Bone marrow (tissue), 2 donors: ENCODE measurements around the gene ADA.
"Not testable (repeated sequence)": the region's sequence is repeated elsewhere in the genome, so short reads cannot be mapped to it uniquely, and the experiment has no call there.

Experiments
- DNase-seq, 2 donors: peaks; one replicate each; lab custom pipeline; 2025; lab: John Stamatoyannopoulos, UW

The ADA gene

DNA sequence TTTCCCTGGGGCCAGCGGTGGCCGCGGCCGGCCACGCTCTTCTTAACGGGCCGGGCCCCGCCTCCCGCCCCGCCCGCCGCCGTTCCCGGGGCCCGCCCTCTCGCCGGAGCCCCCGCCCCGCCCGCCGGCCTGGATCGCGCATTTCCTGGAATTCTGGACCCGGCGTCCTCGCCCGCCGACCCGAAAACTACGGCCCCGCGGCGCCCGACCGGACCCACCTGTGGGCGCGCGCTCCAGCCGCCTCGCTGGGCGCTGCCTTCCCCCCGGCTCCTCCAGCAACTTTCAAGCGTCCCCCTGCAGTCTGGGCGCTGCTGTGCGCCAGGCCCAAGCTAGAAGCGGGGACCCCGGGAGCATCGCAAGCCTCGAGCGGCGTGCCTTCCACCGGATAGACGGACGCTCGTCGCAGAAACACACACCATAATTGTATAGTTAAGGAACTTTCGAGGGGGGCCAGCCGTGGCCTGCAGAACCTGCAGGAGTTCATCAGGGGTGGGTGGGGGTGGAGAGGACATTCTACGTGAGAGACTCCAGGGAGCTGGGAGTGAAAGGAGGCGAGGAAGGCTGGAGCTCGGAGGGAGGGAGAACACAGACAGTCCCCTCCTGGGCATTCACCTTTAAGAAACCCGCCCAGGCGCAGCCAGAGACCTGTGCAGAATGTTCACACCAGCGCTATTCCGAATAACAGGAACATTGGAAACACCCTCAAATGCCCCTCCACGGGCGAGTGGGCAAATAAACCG is at the start of gene ADA:
Gene ADA, minus strand, starts transcription at position 16 of the 740 bp plus-strand sequence. CDS start 92 bp downstream, outside the sequence.
- DNase-seq = peak in 1 of 2 donors; percentile 43

GRCh38 chr20:44700306-44700705 is 48.8 kb upstream of the ADA start:
- DNase-seq = no peak

DNA sequence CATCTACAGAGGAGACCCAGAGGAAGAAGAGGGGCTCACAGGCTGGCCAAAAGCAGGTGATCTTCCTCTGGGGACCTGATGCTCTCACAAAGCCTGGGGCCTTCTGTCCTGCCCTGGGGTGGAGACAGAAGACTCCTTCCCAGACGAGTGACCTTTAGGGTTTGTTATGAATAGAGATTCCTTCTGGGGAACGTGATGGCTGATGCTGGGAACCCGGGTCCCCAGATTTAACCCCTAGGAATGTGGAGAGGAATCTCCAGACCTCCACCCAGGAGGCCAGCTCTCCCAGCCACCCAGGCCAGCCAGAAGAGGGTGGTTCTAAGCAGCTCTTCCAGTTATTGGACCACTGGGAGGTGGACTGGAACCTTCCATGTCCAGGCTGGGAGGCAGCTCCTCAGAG is 46.9 kb upstream of the ADA start:
- no peak for DNase-seq

DNA sequence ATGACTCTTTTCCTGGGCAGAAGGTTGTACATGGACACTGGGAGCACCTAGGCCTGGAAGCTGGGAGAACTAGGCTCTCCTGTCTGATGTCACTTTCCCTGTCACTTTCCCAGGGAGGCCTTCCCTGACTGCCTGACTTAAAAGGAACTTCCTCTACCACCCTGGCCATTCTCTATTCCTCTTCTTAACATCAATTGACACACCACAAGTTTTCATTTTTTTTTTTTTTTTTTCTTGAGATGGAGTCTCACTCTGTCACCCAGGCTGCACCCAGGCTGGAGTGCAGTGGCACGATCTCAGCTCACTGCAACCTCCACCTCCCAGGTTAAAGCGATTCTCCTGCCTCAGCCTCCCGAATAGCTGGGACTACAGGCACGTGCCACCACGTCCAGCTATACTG is 45.5 kb upstream of the ADA start:
- not testable (repeated sequence) for DNase-seq

DNA sequence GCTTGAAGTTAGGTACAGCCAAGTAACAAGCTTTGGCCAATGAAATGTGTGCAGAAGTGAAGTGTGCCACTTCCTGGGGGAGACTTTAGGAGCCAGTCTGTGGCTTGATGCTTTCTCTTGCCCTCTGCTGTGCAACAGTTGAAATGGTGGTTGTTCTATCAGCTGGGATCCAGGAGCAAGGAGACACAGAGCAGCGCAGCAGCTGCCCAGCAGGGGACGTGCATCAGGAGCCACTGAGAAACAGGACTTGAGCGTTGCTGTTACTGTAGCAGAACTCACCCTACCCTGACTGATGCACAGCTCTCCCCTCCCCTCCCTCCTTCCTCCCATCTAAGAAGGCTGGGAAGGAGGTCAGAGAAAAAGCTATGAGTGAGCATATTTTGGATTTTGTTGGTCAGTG is 44.8 kb upstream of the ADA start:
- no peak for DNase-seq

- DNase-seq = no peak
These were observed 44.3 kb upstream of the ADA start for GRCh38 chr20:44695674-44696300.

- no peak for DNase-seq
These were observed 43.8 kb upstream of the ADA start for GRCh38 chr20:44695295-44695673.

GRCh38 chr20:44694159-44694558 is 42.7 kb upstream of the ADA start:
- no peak for DNase-seq

GRCh38 chr20:44693627-44694026 is 42.1 kb upstream of the ADA start:
- DNase-seq = no peak

DNA sequence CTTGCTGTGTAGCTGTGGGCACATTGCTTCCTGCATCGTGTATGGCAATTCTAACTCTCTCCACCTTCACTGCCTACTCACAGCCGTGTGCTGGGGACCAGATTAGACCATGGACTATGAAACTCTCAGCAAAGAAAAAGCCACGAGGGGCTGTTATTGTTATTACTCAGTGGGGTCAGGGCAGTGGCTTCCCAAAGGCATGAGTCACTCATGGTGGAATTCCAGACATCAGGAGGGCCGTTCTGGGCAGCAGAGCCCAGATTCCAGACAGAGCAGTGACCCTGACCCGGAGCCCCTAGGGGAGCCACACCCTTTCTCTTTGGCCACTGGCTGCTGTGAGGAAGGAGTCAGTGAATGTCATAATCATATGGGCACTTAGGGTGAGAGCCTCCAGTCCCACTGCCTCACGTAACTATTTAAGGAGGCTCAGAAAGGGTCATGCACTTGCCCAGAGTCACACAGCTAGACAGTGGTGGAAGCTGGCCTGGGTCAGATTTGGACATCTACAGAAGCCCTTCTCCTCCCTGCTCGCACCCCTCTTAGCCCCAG is 41.5 kb upstream of the ADA start:
- DNase-seq = no peak

DNA sequence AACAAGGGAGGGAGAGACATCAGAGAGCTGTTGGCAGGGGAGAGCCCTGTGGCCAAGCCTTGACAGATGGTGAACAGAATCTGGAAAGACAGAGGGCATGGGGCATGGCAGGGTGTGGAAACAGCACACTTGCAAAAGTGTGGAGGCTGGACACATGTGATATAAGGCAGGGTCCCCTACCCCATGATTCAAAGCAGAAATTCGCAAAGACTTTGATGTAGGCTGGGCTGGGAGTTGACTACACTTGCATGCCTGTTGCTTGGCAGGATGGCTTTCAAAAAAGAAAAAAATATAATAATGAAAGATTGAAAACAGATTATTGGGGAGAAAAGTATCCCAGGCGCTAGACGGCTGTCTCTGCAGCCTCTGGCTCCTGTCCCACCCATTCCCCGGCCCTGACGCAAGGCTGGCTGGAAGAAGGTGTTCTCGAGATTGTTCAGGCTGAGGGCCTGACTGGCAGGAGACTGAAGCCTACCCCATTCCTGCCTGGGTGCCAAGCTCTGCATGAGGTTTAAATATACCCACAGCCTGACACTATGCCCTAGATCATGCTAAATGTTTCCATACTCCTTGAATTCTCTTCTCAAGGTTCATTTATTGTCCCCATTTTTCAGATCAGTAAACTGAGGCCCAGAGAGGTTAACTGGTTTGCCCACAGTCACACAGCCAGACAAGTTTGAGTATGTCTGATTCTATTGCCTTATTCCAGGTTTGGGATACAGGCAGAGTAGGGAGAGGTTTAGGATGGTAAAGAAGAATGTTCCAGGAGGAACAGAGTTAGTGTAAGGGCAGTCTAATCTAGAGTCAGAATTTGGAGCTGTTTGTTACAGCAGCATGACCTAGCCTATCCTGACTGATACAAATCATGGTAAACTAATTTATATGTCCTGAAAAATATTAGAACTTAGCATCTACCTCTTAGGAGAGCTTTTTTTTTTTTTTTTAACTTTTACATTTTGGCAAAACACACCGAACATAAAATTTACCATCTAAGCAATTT is 40.2 kb upstream of the ADA start:
- DNase-seq = no peak

GRCh38 chr20:44690781-44691423 is 39.4 kb upstream of the ADA start:
- DNase-seq = no peak

DNA sequence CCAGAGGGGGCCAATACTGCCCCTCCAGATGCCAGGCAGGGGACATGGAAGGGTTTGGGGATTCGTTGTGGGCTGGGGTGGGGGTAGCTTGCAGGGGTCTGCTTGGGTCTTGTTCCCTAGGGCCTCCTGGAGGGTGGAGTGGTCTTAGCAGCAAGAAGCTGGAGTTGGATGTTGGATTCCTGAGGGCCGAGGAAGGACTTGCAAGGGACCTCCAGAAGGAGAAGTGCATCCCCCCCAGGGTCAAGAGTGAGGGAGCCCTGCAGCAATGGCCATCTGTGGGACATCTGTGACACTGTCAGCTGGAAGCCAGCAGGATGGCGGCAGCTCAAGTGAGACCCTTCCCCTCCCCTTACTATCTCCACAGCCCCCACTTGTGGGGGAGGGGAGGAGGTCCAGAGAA is 38.3 kb upstream of the ADA start:
- no peak for DNase-seq

- DNase-seq = no peak
These were observed 36.6 kb upstream of the ADA start for GRCh38 chr20:44688053-44688625.

GRCh38 chr20:44686934-44687333 is 35.4 kb upstream of the ADA start:
- DNase-seq = no peak

DNA sequence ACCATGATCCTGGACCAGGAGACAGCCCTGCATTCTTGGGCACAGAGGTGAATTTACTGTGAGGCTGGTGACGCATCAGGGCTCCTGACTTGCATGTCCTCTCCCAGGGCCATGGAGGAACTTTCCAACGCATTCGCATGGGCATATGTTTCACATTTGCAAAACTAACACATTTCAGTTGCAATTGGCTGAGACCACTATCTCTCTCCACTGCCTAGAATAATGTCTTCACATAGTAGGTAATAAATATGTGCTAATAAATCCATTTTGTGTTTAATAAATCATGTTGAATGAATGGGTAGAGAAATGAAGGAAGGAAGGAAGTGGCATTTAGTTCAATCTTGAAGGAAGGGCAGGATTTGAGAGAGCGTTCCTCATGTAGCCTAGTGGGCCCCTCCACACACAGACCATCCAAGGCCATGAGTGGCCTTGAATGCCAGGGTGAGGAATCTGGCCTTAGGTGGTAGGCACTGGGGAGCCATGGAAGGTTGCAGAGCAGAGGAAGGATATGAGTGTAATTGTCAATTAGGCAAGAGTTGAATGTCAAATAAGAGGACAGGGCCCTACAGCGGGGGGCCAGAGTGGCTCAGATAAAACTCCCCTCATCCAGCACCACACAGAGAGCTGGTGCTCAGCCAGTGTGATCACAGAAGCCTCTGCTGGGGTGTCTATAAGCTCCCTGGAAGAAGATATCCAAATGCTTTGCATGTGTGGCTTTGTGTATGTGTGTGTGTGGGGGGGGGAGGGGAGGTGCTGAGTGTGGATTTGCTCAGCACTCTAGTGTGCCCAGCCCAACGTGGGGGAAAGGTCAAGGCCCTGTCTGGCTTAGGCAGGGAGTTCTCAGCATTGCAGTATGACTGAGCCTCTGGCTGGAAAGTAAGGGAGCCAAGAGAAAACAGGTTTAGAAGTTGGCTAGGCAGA is 32.8 kb upstream of the ADA start:
- no peak for DNase-seq

DNA sequence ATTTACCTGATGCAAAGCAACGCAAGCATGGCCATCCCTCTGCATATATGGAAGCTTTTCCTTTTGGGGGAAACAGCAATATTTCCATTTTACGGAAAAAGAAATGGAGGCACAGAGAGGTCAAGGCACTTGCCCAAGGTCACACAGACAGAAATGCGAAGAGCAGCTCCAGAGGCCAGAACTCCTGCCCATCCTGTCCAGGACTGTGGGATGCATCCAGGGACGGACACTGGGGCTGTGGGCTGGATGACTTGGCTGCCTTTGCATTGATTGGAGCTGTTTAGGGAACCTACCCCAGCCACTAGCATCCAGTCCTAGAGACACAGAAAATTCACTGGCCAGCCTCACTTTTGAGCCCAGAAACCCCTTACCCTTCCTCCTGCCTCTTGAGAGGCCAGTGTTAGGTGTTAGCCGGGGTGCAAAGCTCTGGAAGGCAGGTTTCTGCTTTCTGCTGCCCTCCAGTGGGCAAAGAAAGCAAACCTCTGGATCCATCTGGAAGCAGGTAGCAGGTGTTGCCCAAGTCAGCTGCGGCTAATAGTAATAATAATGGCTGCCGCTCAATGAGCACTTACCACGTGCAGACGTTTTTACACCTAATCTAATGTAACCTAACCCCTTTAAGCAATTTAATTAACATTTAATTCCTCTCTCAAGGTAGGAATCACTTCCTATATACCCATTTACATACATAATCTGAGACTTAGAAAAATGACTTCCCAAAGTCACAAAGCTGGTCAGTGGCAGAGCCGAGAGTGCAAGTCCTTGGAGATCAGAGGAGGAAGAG is 32.0 kb upstream of the ADA start:
- DNase-seq = no peak

- no peak for DNase-seq
These were observed 30.5 kb upstream of the ADA start for GRCh38 chr20:44681796-44682566.
